Measurements from ENCODE around the gene ARAP2. TPM values are rescaled to one million over a fixed set of nuclear protein-coding genes. Genes with fewer than 3 reads are reported as not detected.

Gene ARAP2
- total RNA-seq, 5 donors from 2014 or later (not counting 1 experiment from before 2014, with no cell fraction given), result 41.2 to 94.3 (median 61.0) TPM

GRCh38 chr4:36230534-36230933, 13.8 kb downstream of the ARAP2 start:
- POLR2A ChIA-PET, result no interaction called here
- H3K27ac Mint-ChIP-seq, result peak overlapping the region in 1 of 2 donors; percentile 20
- ATAC-seq (replicated peaks in 1 of 4) (no peak), DNase-seq (no peak)
- Histone ChIP-seq H3K27ac (ENCODE audit: low read length) (no peak overlapping the region), H3K36me3 (ENCODE audit: control insufficient read depth in 2 of 2, extremely low read depth in 1 of 2, insufficient read depth in 1 of 2, low read length in 1 of 2) (peaks cover 0 to 9% of the 10 kb centered on the region in 2 donors), H3K27me3 (replicated peaks in 1 of 2; ENCODE audit: control insufficient read depth in 2 of 2, extremely low read depth in 1 of 2, insufficient read depth in 2 of 2, low read length in 1 of 2) (no peaks in the 10 kb centered on the region), H3K4me3 (ENCODE audit: control insufficient read depth in 1 of 2, extremely low read depth in 1 of 2, low read length in 1 of 2) (no peak overlapping the region), H3K9me3 (no peaks in the 10 kb centered on the region), H3K4me1 (ENCODE audit: control insufficient read depth in 1 of 2, extremely low read depth in 1 of 2, insufficient read depth in 2 of 2, low read length in 2 of 2) (peaks cover 7 to 12% of the 10 kb centered on the region in 2 experiments)
- H3K36me3 Mint-ChIP-seq, result peaks cover 44% of the 10 kb centered on the region
- CTCF ChIA-PET, result no interaction called here
- peaks cover 6 to 8% (median 8%) of the 10 kb centered on the region in 3 donors for H3K9me3 Mint-ChIP-seq
- whole genome bisulfite sequencing (ENCODE audit: insufficient coverage), result no CpG with 5 or more reads among the region's 3 CpGs
- no peaks in the 10 kb centered on the region for H3K27me3 Mint-ChIP-seq
- no peak overlapping the region for H3K4me3 Mint-ChIP-seq
- peaks cover 77 to 95% (median 93%) of the 10 kb centered on the region in 3 donors for H3K4me1 Mint-ChIP-seq

- DNase-seq, result no peak
- ChIA-PET CTCF (interaction anchor here (0.6 to 1.6 kb wide), 3 partner anchors 8 to 36 kb away, joined by 3 to 7 read pairs (median 6); partner anchors contain the start of gene ARAP2 (in 1 of the 2)), POLR2A (no interaction called here)
- Mint-ChIP-seq H3K4me3 (peak overlapping the region in 1 of 3 donors; percentile 14), H3K27ac (peak overlapping the region; percentile 36), H3K36me3 (peaks cover 27% of the 10 kb centered on the region), H3K27me3 (no peaks in the 10 kb centered on the region), H3K9me3 (peaks cover 0 to 6% (median 0%) of the 10 kb centered on the region in 3 donors), H3K4me1 (peaks cover 73 to 92% (median 88%) of the 10 kb centered on the region in 3 donors)
- WGBS (ENCODE audit: insufficient coverage), result 73% methylated on average over 4 of the region's 5 CpGs
- Histone ChIP-seq H3K27me3 (replicated peaks in 1 of 2; ENCODE audit: control insufficient read depth in 2 of 2, extremely low read depth in 1 of 2, insufficient read depth in 2 of 2, low read length in 1 of 2) (no peaks in the 10 kb centered on the region), H3K4me3 (ENCODE audit: control insufficient read depth in 1 of 2, extremely low read depth in 1 of 2, low read length in 1 of 2) (no peak overlapping the region), H3K4me1 (ENCODE audit: control insufficient read depth in 1 of 2, extremely low read depth in 1 of 2, insufficient read depth in 2 of 2, low read length in 2 of 2) (peaks cover 16 to 19% of the 10 kb centered on the region in 2 experiments), H3K9me3 (no peaks in the 10 kb centered on the region), H3K36me3 (ENCODE audit: control insufficient read depth in 2 of 2, extremely low read depth in 1 of 2, insufficient read depth in 1 of 2, low read length in 1 of 2) (peaks cover 0 to 9% of the 10 kb centered on the region in 2 donors), H3K27ac (ENCODE audit: low read length) (no peak overlapping the region)
- ATAC-seq (replicated peaks in 1 of 4), result no peak
These were observed 16.4 kb downstream of the ARAP2 start for GRCh38 chr4:36227913-36228312.

- ChIA-PET CTCF (interaction anchor here in 1 of 2 donors (1.0 kb wide), 1 partner anchor 11 kb away, joined by 4 read pairs; no protein-coding TSS in a partner anchor), POLR2A (interaction anchor here in 1 of 2 donors (0.6 kb wide), 1 partner anchor 56 kb away, joined by 3 read pairs; no protein-coding TSS in a partner anchor)
- Histone ChIP-seq H3K27ac (ENCODE audit: low read length) (no peak overlapping the region), H3K9me3 (no peaks in the 10 kb centered on the region), H3K27me3 (replicated peaks in 1 of 2; ENCODE audit: control insufficient read depth in 2 of 2, extremely low read depth in 1 of 2, insufficient read depth in 2 of 2, low read length in 1 of 2) (no peaks in the 10 kb centered on the region), H3K4me3 (ENCODE audit: control insufficient read depth in 1 of 2, extremely low read depth in 1 of 2, low read length in 1 of 2) (no peak overlapping the region), H3K4me1 (ENCODE audit: control insufficient read depth in 1 of 2, extremely low read depth in 1 of 2, insufficient read depth in 2 of 2, low read length in 2 of 2) (peaks cover 16 to 21% of the 10 kb centered on the region in 2 experiments), H3K36me3 (ENCODE audit: control insufficient read depth in 2 of 2, extremely low read depth in 1 of 2, insufficient read depth in 1 of 2, low read length in 1 of 2) (peaks cover 0 to 3% of the 10 kb centered on the region in 2 donors)
- H3K9me3 Mint-ChIP-seq, result no peaks in the 10 kb centered on the region
- H3K4me3 Mint-ChIP-seq, result peak overlapping the region in 1 of 3 donors; percentile 13
- no CpG with 5 or more reads among the region's 2 CpGs for WGBS (ENCODE audit: insufficient coverage)
- H3K27me3 Mint-ChIP-seq, result no peaks in the 10 kb centered on the region
- peaks cover 18% of the 10 kb centered on the region for H3K36me3 Mint-ChIP-seq
- peak overlapping the region; percentile 50 to 56 for H3K27ac Mint-ChIP-seq
- ATAC-seq (replicated peaks in 1 of 4) (no peak), DNase-seq (no peak)
- peaks cover 73 to 92% (median 87%) of the 10 kb centered on the region in 3 donors for H3K4me1 Mint-ChIP-seq
These were observed 17.7 kb downstream of the ARAP2 start for GRCh38 chr4:36226430-36227227.

GRCh38 chr4:36224972-36225903, 19.1 kb downstream of the ARAP2 start:
- no CpG with 5 or more reads among the region's 2 CpGs for WGBS (ENCODE audit: insufficient coverage)

GRCh38 chr4:36222702-36223101, 21.6 kb downstream of the ARAP2 start:
- ATAC-seq (replicated peaks in 1 of 4) (no peak), DNase-seq (no peak)
- CTCF ChIA-PET, result interaction anchor here in 1 of 2 donors (0.9 to 1.4 kb wide), 3 partner anchors 21 to 32 kb away, joined by 3 to 4 read pairs (median 3); no protein-coding TSS in a partner anchor
- Mint-ChIP-seq H3K27ac (peak overlapping the region in 1 of 2 donors; percentile 53), H3K27me3 (no peaks in the 10 kb centered on the region), H3K36me3 (peaks cover 16% of the 10 kb centered on the region), H3K9me3 (no peaks in the 10 kb centered on the region), H3K4me1 (peaks cover 75 to 81% (median 78%) of the 10 kb centered on the region in 3 donors), H3K4me3 (peak overlapping the region in 1 of 3 donors; percentile 11)
- POLR2A ChIA-PET, result interaction anchor here (0.6 to 1.1 kb wide), 7 partner anchors 9 to 44 kb away, joined by 3 read pairs; no protein-coding TSS in a partner anchor
- Histone ChIP-seq H3K9me3 (no peaks in the 10 kb centered on the region), H3K4me3 (ENCODE audit: control insufficient read depth in 1 of 2, extremely low read depth in 1 of 2, low read length in 1 of 2) (no peak overlapping the region), H3K27me3 (replicated peaks in 1 of 2; ENCODE audit: control insufficient read depth in 2 of 2, extremely low read depth in 1 of 2, insufficient read depth in 2 of 2, low read length in 1 of 2) (no peaks in the 10 kb centered on the region), H3K4me1 (ENCODE audit: control insufficient read depth in 1 of 2, extremely low read depth in 1 of 2, insufficient read depth in 2 of 2, low read length in 2 of 2) (peaks cover 10 to 31% of the 10 kb centered on the region in 2 experiments), H3K27ac (ENCODE audit: low read length) (no peak overlapping the region), H3K36me3 (ENCODE audit: control insufficient read depth in 2 of 2, extremely low read depth in 1 of 2, insufficient read depth in 1 of 2, low read length in 1 of 2) (peaks cover 0 to 2% of the 10 kb centered on the region in 2 donors)
- no CpG with 5 or more reads among the region's 1 CpG for WGBS (ENCODE audit: insufficient coverage)

More at GRCh38 chr4:36224972-36225903, 19.1 kb downstream of the ARAP2 start:
- H3K4me3 Mint-ChIP-seq, result peak overlapping the region; percentile 15 to 47 (median 43)
- H3K4me1 Mint-ChIP-seq, result peaks cover 63 to 83% (median 81%) of the 10 kb centered on the region in 3 donors
- H3K36me3 ChIP-seq (ENCODE audit: control insufficient read depth in 2 of 2, extremely low read depth in 1 of 2, insufficient read depth in 1 of 2, low read length in 1 of 2), result peaks cover 0 to 3% of the 10 kb centered on the region in 2 donors
- peak in 2 of 4 experiments; percentile 35 to 43 for ATAC-seq (replicated peaks in 1 of 4)
- H3K27me3 ChIP-seq (replicated peaks in 1 of 2; ENCODE audit: control insufficient read depth in 2 of 2, extremely low read depth in 1 of 2, insufficient read depth in 2 of 2, low read length in 1 of 2), result no peaks in the 10 kb centered on the region
- H3K4me1 ChIP-seq (ENCODE audit: control insufficient read depth in 1 of 2, extremely low read depth in 1 of 2, insufficient read depth in 2 of 2, low read length in 2 of 2), result peaks cover 10 to 22% of the 10 kb centered on the region in 2 experiments
- H3K36me3 Mint-ChIP-seq, result peaks cover 14% of the 10 kb centered on the region
- ChIA-PET POLR2A (interaction anchor here in 1 of 2 donors (0.6 kb wide), 1 partner anchor 18 kb away, joined by 3 read pairs; no protein-coding TSS in a partner anchor), CTCF (no interaction called here)
- DNase-seq, result no peak
- no peaks in the 10 kb centered on the region for H3K9me3 Mint-ChIP-seq
- H3K4me3 ChIP-seq (ENCODE audit: control insufficient read depth in 1 of 2, extremely low read depth in 1 of 2, low read length in 1 of 2), result no peak overlapping the region
- no peak overlapping the region for H3K27ac ChIP-seq (ENCODE audit: low read length)
- peak overlapping the region; percentile 69 to 71 for H3K27ac Mint-ChIP-seq
- H3K27me3 Mint-ChIP-seq, result no peaks in the 10 kb centered on the region
- no peaks in the 10 kb centered on the region for H3K9me3 ChIP-seq

Measured in T-cell (primary cell).